Hepatocyte (in vitro differentiated cells): ENCODE data around the gene MAP2.

Experiments
- CTCF ChIP-seq: fragments of 200-600 bp; sonication (generic); IDR thresholded peaks from 2 replicates; pipeline ENCODE4 v1.5.1; 2016; ENCODE audit warnings: antibody characterized with exemption, mild to moderate bottlenecking; ENCODE audit not compliant: poor library complexity
- EZH2 ChIP-seq: fragments of 200-600 bp; sonication (generic); IDR thresholded peaks from 2 replicates; pipeline ENCODE4 v1.6.1; 2016; ENCODE audit warnings: antibody characterized with exemption, mild to moderate bottlenecking, borderline replicate concordance
- EZH2phosphoT487 ChIP-seq: fragments of 200-600 bp; sonication (generic); IDR thresholded peaks from one replicate; pipeline ENCODE4 v1.6.1; 2018; ENCODE audit warnings: antibody characterized with exemption, mild to moderate bottlenecking, low read depth, moderate library complexity; ENCODE audit not compliant: unreplicated experiment, severe bottlenecking

DNA sequence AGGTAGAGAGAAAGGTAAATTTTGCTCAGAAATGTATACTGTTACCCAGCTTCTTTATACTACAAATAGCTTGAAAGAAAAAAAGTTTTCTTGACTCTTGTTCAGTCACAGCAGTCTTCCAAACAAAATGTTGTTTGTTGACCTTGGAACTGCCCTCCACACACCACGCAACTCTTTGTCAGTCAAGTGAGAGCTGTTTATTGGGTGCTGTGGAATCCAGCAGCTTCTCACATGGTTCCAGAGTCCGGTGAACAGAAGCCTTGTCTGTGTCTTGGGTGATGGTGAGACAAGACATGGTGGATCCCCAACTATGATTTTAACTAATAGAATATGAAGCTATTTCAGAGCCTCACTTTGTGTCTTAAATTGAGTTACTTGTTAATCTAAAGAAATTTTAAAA lies 112.5 kb downstream of the MAP2 start:
- no peak for TF ChIP-seq EZH2
- no peak for TF ChIP-seq CTCF
- no peak for TF ChIP-seq EZH2phosphoT487
